SU-DHL-6 (cell line): ENCODE data around the gene TM4SF18.

Experiments used
- EZH2phosphoT487 ChIP-seq: fragments of 200-600 bp; sonication (generic), shearing (Covaris generic); conservative IDR thresholded peaks from 2 replicates; pipeline ENCODE4 v1.6.1; 2018; ENCODE audit warnings: mild to moderate bottlenecking, antibody characterized with exemption, low read length, moderate library complexity, mixed read lengths
- TF ChIP-seq, protein P1 (sequence below): fragments of 200-600 bp; sonication (generic); IDR thresholded peaks from one replicate; pipeline ENCODE4 v1.5.1; 2017; ENCODE audit warnings: antibody characterized with exemption, mild to moderate bottlenecking, low read length, moderate library complexity; ENCODE audit not compliant: insufficient read depth, poor library complexity, severe bottlenecking

DNA sequence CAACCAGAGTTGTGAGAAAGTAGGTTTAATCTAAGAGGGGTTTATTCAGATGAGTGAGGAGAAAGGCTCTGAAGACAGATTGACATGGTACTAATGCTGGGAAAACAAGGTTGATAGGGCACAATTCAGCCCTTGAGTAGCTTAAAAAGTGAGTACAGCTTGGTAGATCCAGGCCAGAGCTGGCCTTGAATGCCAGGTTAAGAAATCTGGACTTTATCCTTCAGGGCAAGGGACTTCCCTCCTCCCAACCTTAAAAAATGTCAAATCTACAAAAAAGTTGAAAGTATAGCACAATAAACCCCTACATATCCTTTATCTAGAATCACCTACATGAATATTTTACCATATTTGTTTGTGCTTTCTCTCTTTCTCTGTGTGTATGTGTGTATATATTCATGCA, 7.9 kb downstream of the TM4SF18 start:
- TF ChIP-seq, protein P1, sequence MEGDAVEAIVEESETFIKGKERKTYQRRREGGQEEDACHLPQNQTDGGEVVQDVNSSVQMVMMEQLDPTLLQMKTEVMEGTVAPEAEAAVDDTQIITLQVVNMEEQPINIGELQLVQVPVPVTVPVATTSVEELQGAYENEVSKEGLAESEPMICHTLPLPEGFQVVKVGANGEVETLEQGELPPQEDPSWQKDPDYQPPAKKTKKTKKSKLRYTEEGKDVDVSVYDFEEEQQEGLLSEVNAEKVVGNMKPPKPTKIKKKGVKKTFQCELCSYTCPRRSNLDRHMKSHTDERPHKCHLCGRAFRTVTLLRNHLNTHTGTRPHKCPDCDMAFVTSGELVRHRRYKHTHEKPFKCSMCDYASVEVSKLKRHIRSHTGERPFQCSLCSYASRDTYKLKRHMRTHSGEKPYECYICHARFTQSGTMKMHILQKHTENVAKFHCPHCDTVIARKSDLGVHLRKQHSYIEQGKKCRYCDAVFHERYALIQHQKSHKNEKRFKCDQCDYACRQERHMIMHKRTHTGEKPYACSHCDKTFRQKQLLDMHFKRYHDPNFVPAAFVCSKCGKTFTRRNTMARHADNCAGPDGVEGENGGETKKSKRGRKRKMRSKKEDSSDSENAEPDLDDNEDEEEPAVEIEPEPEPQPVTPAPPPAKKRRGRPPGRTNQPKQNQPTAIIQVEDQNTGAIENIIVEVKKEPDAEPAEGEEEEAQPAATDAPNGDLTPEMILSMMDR: no peak
- no peak for TF ChIP-seq EZH2phosphoT487
